Measurements from ENCODE around the gene GAD1. TPM values are rescaled to one million over a fixed set of nuclear protein-coding genes. Genes with fewer than 3 reads are reported as not detected.

The GAD1 gene
- total RNA-seq, 1 experiment from 2014 or later: 7.7 TPM

GRCh38 chr2:170815746-170816503 lies 762 bp upstream of the GAD1 start:
- no peaks in the 10 kb centered on the region for H3K36me3 ChIP-seq (ENCODE audit: insufficient read depth, low read length)
- H3K9me3 ChIP-seq (ENCODE audit: low read length): no peaks in the 10 kb centered on the region
- no peaks in the 10 kb centered on the region for H3K27me3 ChIP-seq (ENCODE audit: low read length)
- no peaks in the 10 kb centered on the region for H3K9me2 ChIP-seq (replicated peaks; ENCODE audit: insufficient read depth, low read length)
- H3K4me1 ChIP-seq (ENCODE audit: low read length): peaks cover 21% of the 10 kb centered on the region
- H3K79me2 ChIP-seq (ENCODE audit: low read length): no peaks in the 10 kb centered on the region
- peak overlapping the region; percentile 63 for H3K4me3 ChIP-seq (ENCODE audit: low read length)
- H3K4me2 ChIP-seq (ENCODE audit: low read depth, low read length, poor library complexity, severe bottlenecking): peak overlapping the region; percentile 74
- peak; percentile 88 for DNase-seq
- H3K27ac ChIP-seq (ENCODE audit: low read length): no peak overlapping the region
- no peaks in the 10 kb centered on the region for H4K20me1 ChIP-seq (ENCODE audit: insufficient read depth, low read depth, low read length)
- H3K9ac ChIP-seq (ENCODE audit: low read length): peak overlapping the region; percentile 48
- H2AFZ ChIP-seq (ENCODE audit: low read length): peak overlapping the region; percentile 79; the same call in 1 of the 2 replicates

- no peaks in the 10 kb centered on the region for H3K36me3 ChIP-seq (ENCODE audit: insufficient read depth, low read length)
- H3K27ac ChIP-seq (ENCODE audit: low read length): no peak overlapping the region
- H3K79me2 ChIP-seq (ENCODE audit: low read length): no peaks in the 10 kb centered on the region
- no peak overlapping the region; the same call in 1 of the 2 replicates for H2AFZ ChIP-seq (ENCODE audit: low read length)
- no peak for DNase-seq
- H3K9me3 ChIP-seq (ENCODE audit: low read length): no peaks in the 10 kb centered on the region
- H3K4me3 ChIP-seq (ENCODE audit: low read length): peak overlapping the region; percentile 63
- H3K27me3 ChIP-seq (ENCODE audit: low read length): no peaks in the 10 kb centered on the region
- H4K20me1 ChIP-seq (ENCODE audit: insufficient read depth, low read depth, low read length): no peaks in the 10 kb centered on the region
- H3K9me2 ChIP-seq (replicated peaks; ENCODE audit: insufficient read depth, low read length): no peaks in the 10 kb centered on the region
- peaks cover 23% of the 10 kb centered on the region for H3K4me1 ChIP-seq (ENCODE audit: low read length)
- H3K9ac ChIP-seq (ENCODE audit: low read length): peak overlapping the region; percentile 48
- peak overlapping the region; percentile 74 for H3K4me2 ChIP-seq (ENCODE audit: low read depth, low read length, poor library complexity, severe bottlenecking)
Measured at GRCh38 chr2:170817093-170818035, 677 bp downstream of the GAD1 start.

GRCh38 chr2:170818036-170818751 lies 1.5 kb downstream of the GAD1 start:
- no peak for DNase-seq
- Histone ChIP-seq H4K20me1 (ENCODE audit: insufficient read depth, low read depth, low read length) (no peaks in the 10 kb centered on the region), H3K36me3 (ENCODE audit: insufficient read depth, low read length) (no peaks in the 10 kb centered on the region), H3K27me3 (ENCODE audit: low read length) (no peaks in the 10 kb centered on the region), H3K9me3 (ENCODE audit: low read length) (no peaks in the 10 kb centered on the region), H3K27ac (ENCODE audit: low read length) (no peak overlapping the region), H2AFZ (ENCODE audit: low read length) (no peak overlapping the region), H3K4me2 (ENCODE audit: low read depth, low read length, poor library complexity, severe bottlenecking) (peak overlapping the region; percentile 74), H3K4me1 (ENCODE audit: low read length) (peaks cover 23% of the 10 kb centered on the region), H3K9ac (ENCODE audit: low read length) (peak overlapping the region; percentile 37), H3K9me2 (replicated peaks; ENCODE audit: insufficient read depth, low read length) (no peaks in the 10 kb centered on the region), H3K4me3 (ENCODE audit: low read length) (peak overlapping the region; percentile 63), H3K79me2 (ENCODE audit: low read length) (no peaks in the 10 kb centered on the region)

- H3K4me3 ChIP-seq (ENCODE audit: low read length): no peak overlapping the region
- peak overlapping the region; percentile 74 for H3K4me2 ChIP-seq (ENCODE audit: low read depth, low read length, poor library complexity, severe bottlenecking)
- peaks cover 23% of the 10 kb centered on the region for H3K4me1 ChIP-seq (ENCODE audit: low read length)
- no peak overlapping the region for H3K9ac ChIP-seq (ENCODE audit: low read length)
- H3K36me3 ChIP-seq (ENCODE audit: insufficient read depth, low read length): no peaks in the 10 kb centered on the region
- no peak overlapping the region for H2AFZ ChIP-seq (ENCODE audit: low read length)
- H3K9me2 ChIP-seq (replicated peaks; ENCODE audit: insufficient read depth, low read length): no peaks in the 10 kb centered on the region
- H3K27ac ChIP-seq (ENCODE audit: low read length): no peak overlapping the region
- H4K20me1 ChIP-seq (ENCODE audit: insufficient read depth, low read depth, low read length): no peaks in the 10 kb centered on the region
- H3K79me2 ChIP-seq (ENCODE audit: low read length): no peaks in the 10 kb centered on the region
- H3K27me3 ChIP-seq (ENCODE audit: low read length): no peaks in the 10 kb centered on the region
- no peaks in the 10 kb centered on the region for H3K9me3 ChIP-seq (ENCODE audit: low read length)
- DNase-seq: no peak
Measured at GRCh38 chr2:170818752-170819470, 2.2 kb downstream of the GAD1 start.

GRCh38 chr2:170819680-170820664 lies 3.3 kb downstream of the GAD1 start:
- DNase-seq: no peak
- Histone ChIP-seq H3K9me3 (ENCODE audit: low read length) (no peaks in the 10 kb centered on the region), H3K27me3 (ENCODE audit: low read length) (no peaks in the 10 kb centered on the region)

GRCh38 chr2:170820757-170821530 lies 4.3 kb downstream of the GAD1 start:
- Histone ChIP-seq H3K4me1 (ENCODE audit: low read length) (peaks cover 17% of the 10 kb centered on the region), H3K27ac (ENCODE audit: low read length) (no peak overlapping the region), H3K36me3 (ENCODE audit: insufficient read depth, low read length) (no peaks in the 10 kb centered on the region), H3K9ac (ENCODE audit: low read length) (no peak overlapping the region; the same call in 1 of the 2 replicates), H3K9me2 (replicated peaks; ENCODE audit: insufficient read depth, low read length) (no peaks in the 10 kb centered on the region), H3K4me2 (ENCODE audit: low read depth, low read length, poor library complexity, severe bottlenecking) (peak overlapping the region; percentile 46), H4K20me1 (ENCODE audit: insufficient read depth, low read depth, low read length) (no peaks in the 10 kb centered on the region), H3K9me3 (ENCODE audit: low read length) (no peaks in the 10 kb centered on the region), H2AFZ (ENCODE audit: low read length) (0 out of 2 replicates have a peak overlapping the region, but pooled peaks have one; percentile 14), H3K79me2 (ENCODE audit: low read length) (no peaks in the 10 kb centered on the region), H3K27me3 (ENCODE audit: low read length) (no peaks in the 10 kb centered on the region), H3K4me3 (ENCODE audit: low read length) (peak overlapping the region; percentile 40; the same call in 1 of the 2 replicates)
- DNase-seq: no peak

More at GRCh38 chr2:170819680-170820664, 3.3 kb downstream of the GAD1 start:
- Histone ChIP-seq H3K9ac (ENCODE audit: low read length) (no peak overlapping the region; the same call in 1 of the 2 replicates), H4K20me1 (ENCODE audit: insufficient read depth, low read depth, low read length) (no peaks in the 10 kb centered on the region), H3K36me3 (ENCODE audit: insufficient read depth, low read length) (no peaks in the 10 kb centered on the region), H3K4me3 (ENCODE audit: low read length) (peak overlapping the region; percentile 40; the same call in 1 of the 2 replicates), H3K4me1 (ENCODE audit: low read length) (peaks cover 23% of the 10 kb centered on the region), H3K9me2 (replicated peaks; ENCODE audit: insufficient read depth, low read length) (no peaks in the 10 kb centered on the region), H3K4me2 (ENCODE audit: low read depth, low read length, poor library complexity, severe bottlenecking) (peak overlapping the region; percentile 46), H3K27ac (ENCODE audit: low read length) (no peak overlapping the region), H2AFZ (ENCODE audit: low read length) (no peak overlapping the region), H3K79me2 (ENCODE audit: low read length) (no peaks in the 10 kb centered on the region)
